Psoas muscle (tissue), 8 donors: ENCODE results near the gene P3H3. TPM values are rescaled to one million over a fixed set of nuclear protein-coding genes. Genes with fewer than 3 reads are reported as not detected.

ENCODE experiments used
- ATAC-seq, 4 donors: fragments of 200-7000 bp; cut with Tn5 transposase; one replicate each; pipeline ENCODE4 v1.9.1; 2020; ENCODE audit warnings: moderate library complexity in 3 of 4, mild to moderate bottlenecking in 2 of 4
- DNase-seq, 2 donors: peaks; one replicate each; pipeline ENCODE4 v3.0.0-alpha.2; 2020
- H3K27ac ChIP-seq: fragments of 200-600 bp; one replicate; pipeline ENCODE4 v1.8.0; 2022
- H3K27me3 ChIP-seq, 3 donors: fragments of 200-600 bp in 1 of 3; one replicate each; pipeline versions ENCODE4 v1.6.1 to v1.8.0; 2013 to 2022; ENCODE audit warnings: low read length in 2 of 3, mild to moderate bottlenecking in 2 of 3, moderate library complexity in 1 of 3; ENCODE audit not compliant: insufficient read depth in 3 of 3
- H3K36me3 ChIP-seq, 2 donors: fragments of 200-600 bp in 1 of 2; one replicate each; pipeline versions ENCODE4 v1.6.1 to v1.8.0; 2013 to 2022; ENCODE audit warnings: low read depth in 1 of 2, mild to moderate bottlenecking in 1 of 2, moderate library complexity in 1 of 2; ENCODE audit not compliant: insufficient read depth in 1 of 2
- H3K4me1 ChIP-seq: fragments of 200-600 bp; one replicate; pipeline ENCODE4 v1.8.0; 2022
- H3K4me3 ChIP-seq: fragments of 200-600 bp; one replicate; pipeline ENCODE4 v1.8.0; 2022; ENCODE audit warnings: mild to moderate bottlenecking
- H3K9me3 ChIP-seq: fragments of 200-600 bp; one replicate; pipeline ENCODE4 v1.8.0; 2022
- CTCF ChIP-seq: fragments of 200-600 bp; IDR thresholded peaks from one replicate; pipeline ENCODE4 v1.8.0; 2022; ENCODE audit warnings: antibody characterized with exemption
- WGBS, 3 donors: extraction: QIAGEN DNeasy Blood & Tissue Kit; methylation state at CpG; one replicate each; pipeline versions ENCODE4 v1.1.6 to v1.1.7; 2013; 5-methylcytosine and 5-hydroxymethylcytosine counted together
- intact Hi-C, 2 donors: fragments of 100-400 bp; cut with DNase I; formaldehyde crosslinking; loops; one replicate each; pipeline versions ENCODE4 v1.11.0 to v1.14.2; 2022
- polyA plus RNA-seq, 3 donors: library from polyadenylated mRNA; stranded (reverse); fragments of 200-250 nt; gene quantifications; one replicate each; pipeline ENCODE4 v1.2.3, GENCODE V29; 2013
- total RNA-seq, 4 donors: library from RNA; stranded (reverse); fragmentation: NEBNext Ultra II Directional in 2 of 4; extraction: Animal tissue kit (Norgen Biotek cat#: 25700) in 2 of 4; gene quantifications; one replicate each; pipeline versions ENCODE4 v1.2.1 to v1.2.4, GENCODE V29; 2021 to 2023
- donor health status: healthy with polysubstance abuse.
- donor health status: DM: no; HTN: no; CAD: no; lungs with moderate emphysema.
- donor health status: Bipolar disorder and iron deficiency.
- donor health status: healthy.
- donor health status: DM: yes; HTN: yes; CAD: no.
- donor health status: DM: no; HTN: no; CAD: no.
- donor health status: DM: no; HTN: no; CAD: no.
- donor health status: DM: yes; HTN: yes; CAD: no.

The P3H3 gene
- total and polyA plus RNA-seq, 7 donors, result 0.87 to 4.2 (median 1.3) TPM

GRCh38 chr12:6831450-6831995 lies 3.3 kb downstream of the P3H3 start:
- intact Hi-C loops, result no loop called here
- no peak for TF ChIP-seq CTCF
- Histone ChIP-seq H3K27ac (no peak overlapping the region), H3K4me3 (no peak overlapping the region), H3K4me1 (no peaks in the 10 kb centered on the region), H3K36me3 (peaks cover 0 to 2% of the 10 kb centered on the region in 2 donors), H3K27me3 (peaks cover 0 to 25% (median 6%) of the 10 kb centered on the region in 3 donors), H3K9me3 (no peaks in the 10 kb centered on the region)
- no peak for ATAC-seq
- DNase-seq, result peak in 1 of 2 donors; percentile 23
- WGBS, 3 donors, result 84 to 85% (median 84%) methylated on average over 12 of the region's 12 CpGs

GRCh38 chr12:6832125-6832524 lies 3.9 kb downstream of the P3H3 start:
- ATAC-seq, result no peak
- TF ChIP-seq CTCF, result no peak
- DNase-seq, result no peak
- H3K4me1 ChIP-seq, result no peaks in the 10 kb centered on the region
- 93 to 96% (median 95%) methylated on average over 4 of the region's 4 CpGs for WGBS, 3 donors
- intact Hi-C loops, result no loop called here
- no peak overlapping the region for H3K27ac ChIP-seq
- peaks cover 0 to 2% of the 10 kb centered on the region in 2 donors for H3K36me3 ChIP-seq
- H3K4me3 ChIP-seq, result no peak overlapping the region
- peaks cover 0 to 19% (median 6%) of the 10 kb centered on the region in 3 donors for H3K27me3 ChIP-seq
- H3K9me3 ChIP-seq, result no peaks in the 10 kb centered on the region

DNA sequence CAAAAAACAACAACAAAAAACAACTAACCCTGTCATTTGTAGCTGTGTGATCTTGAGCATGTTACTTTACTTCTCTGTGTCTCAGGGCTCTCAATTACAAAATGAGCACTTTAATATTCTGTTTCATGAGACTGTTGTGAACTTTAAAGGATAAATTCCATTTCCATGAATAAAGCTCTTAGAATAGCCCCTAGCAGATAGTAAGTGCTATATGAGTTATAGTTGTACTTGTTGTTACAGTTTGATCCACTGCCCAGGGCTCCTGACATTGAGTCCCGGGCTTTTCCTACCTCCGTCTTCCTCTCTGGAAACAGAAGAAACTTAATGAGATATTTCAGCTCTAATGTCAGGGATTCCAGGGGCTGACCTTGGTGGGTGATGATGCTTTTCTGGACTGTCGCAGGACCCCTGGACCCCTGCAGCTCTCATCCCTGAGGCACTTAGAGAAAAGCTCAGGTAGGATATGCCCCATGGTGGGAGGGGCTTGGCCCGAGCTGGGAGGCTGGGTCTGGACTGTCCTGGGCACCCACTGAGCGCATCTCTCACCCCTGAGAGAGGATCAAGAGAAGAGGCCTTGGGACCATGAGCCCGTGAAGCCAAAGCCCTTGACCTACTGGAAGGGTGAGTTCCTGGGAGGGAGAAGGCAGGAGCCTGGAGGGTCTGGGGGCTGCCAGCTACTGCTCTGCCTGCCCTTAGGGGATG lies 5.1 kb downstream of the P3H3 start:
- H3K36me3 ChIP-seq, result peaks cover 0 to 2% of the 10 kb centered on the region in 2 donors
- H3K27ac ChIP-seq, result no peak overlapping the region
- peaks cover 0 to 14% (median 6%) of the 10 kb centered on the region in 3 donors for H3K27me3 ChIP-seq
- no peak for TF ChIP-seq CTCF
- ATAC-seq, result peak in 2 of 4 donors; percentile 25 to 46
- peak in 1 of 2 donors; percentile 13 for DNase-seq
- no peaks in the 10 kb centered on the region for H3K9me3 ChIP-seq
- no peak overlapping the region for H3K4me3 ChIP-seq
- 68 to 78% (median 68%) methylated on average over 6 of the region's 6 CpGs for WGBS, 3 donors
- intact Hi-C loops, result no loop called here
- H3K4me1 ChIP-seq, result no peaks in the 10 kb centered on the region

DNA sequence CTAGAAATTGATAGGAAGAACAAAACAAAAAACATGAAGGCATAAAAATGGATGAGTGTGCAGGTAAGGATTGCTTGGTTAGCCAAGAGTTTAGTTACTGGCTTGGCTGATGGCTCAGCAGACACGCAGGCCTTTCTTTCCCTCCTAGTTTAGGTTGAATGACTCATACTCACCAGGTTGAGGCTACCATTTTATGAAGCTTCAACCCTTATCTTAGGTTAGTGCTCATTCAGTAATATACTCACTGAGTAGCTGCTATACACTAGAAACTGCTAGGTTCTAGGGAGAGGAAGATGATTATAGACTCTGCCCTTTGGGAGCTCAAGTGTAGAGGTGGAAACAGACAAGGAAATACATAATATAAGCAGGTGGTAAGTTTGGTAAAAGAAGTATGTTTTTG lies 6.0 kb downstream of the P3H3 start:
- TF ChIP-seq CTCF, result no peak
- 77 to 84% (median 81%) methylated on average over 1 of the region's 1 CpG for WGBS, 3 donors
- DNase-seq (no peak), ATAC-seq (no peak)
- H3K4me1 ChIP-seq, result no peaks in the 10 kb centered on the region
- no peak overlapping the region for H3K27ac ChIP-seq
- peaks cover 0 to 5% (median under 1%) of the 10 kb centered on the region in 3 donors for H3K27me3 ChIP-seq
- intact Hi-C loops, result no loop called here
- peaks cover 0 to 2% of the 10 kb centered on the region in 2 donors for H3K36me3 ChIP-seq
- H3K4me3 ChIP-seq, result no peak overlapping the region
- H3K9me3 ChIP-seq, result no peaks in the 10 kb centered on the region
